ENCODE measurements around the gene VAMP2.

VAMP2 gene

GRCh38 chr17:8109661-8110455 is 52.9 kb downstream of the VAMP2 start:
- in situ Hi-C loops (cut with MboI; ENCODE audit: low pct_unique_long_range_greater_than_20kb, low sequenced_read_pairs, unreplicated experiment) = no loop called here
- TF ChIP-seq CTCF (IDR thresholded peaks at IDR 0.05; ENCODE audit: extremely low read depth, insufficient read depth, missing control alignments) = peak; percentile 97
- peak; percentile 90 for DNase-seq (ENCODE audit: low spot score)
